ENCODE data around the gene KIF12.

DNA sequence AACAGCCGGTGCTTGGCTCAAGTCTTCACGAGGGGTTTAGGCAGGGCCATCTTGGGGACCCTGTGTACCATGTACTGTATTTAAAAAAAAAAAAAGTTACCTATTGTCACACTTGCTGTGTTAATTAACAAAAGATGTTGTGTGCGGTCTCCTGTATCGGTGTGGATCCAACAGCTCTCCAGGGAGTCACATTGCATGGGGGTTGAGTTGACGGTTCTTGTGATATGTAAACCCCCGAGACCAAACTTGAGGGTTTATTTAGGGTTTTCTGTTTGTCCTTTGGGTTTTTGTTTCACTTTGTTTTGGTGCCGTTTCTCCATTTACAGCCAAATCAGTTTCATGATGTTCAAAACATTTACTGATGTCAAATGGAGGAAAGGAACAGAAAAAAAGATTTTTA, 43.2 kb downstream of the KIF12 start:
- TF ChIP-seq, protein P1, sequence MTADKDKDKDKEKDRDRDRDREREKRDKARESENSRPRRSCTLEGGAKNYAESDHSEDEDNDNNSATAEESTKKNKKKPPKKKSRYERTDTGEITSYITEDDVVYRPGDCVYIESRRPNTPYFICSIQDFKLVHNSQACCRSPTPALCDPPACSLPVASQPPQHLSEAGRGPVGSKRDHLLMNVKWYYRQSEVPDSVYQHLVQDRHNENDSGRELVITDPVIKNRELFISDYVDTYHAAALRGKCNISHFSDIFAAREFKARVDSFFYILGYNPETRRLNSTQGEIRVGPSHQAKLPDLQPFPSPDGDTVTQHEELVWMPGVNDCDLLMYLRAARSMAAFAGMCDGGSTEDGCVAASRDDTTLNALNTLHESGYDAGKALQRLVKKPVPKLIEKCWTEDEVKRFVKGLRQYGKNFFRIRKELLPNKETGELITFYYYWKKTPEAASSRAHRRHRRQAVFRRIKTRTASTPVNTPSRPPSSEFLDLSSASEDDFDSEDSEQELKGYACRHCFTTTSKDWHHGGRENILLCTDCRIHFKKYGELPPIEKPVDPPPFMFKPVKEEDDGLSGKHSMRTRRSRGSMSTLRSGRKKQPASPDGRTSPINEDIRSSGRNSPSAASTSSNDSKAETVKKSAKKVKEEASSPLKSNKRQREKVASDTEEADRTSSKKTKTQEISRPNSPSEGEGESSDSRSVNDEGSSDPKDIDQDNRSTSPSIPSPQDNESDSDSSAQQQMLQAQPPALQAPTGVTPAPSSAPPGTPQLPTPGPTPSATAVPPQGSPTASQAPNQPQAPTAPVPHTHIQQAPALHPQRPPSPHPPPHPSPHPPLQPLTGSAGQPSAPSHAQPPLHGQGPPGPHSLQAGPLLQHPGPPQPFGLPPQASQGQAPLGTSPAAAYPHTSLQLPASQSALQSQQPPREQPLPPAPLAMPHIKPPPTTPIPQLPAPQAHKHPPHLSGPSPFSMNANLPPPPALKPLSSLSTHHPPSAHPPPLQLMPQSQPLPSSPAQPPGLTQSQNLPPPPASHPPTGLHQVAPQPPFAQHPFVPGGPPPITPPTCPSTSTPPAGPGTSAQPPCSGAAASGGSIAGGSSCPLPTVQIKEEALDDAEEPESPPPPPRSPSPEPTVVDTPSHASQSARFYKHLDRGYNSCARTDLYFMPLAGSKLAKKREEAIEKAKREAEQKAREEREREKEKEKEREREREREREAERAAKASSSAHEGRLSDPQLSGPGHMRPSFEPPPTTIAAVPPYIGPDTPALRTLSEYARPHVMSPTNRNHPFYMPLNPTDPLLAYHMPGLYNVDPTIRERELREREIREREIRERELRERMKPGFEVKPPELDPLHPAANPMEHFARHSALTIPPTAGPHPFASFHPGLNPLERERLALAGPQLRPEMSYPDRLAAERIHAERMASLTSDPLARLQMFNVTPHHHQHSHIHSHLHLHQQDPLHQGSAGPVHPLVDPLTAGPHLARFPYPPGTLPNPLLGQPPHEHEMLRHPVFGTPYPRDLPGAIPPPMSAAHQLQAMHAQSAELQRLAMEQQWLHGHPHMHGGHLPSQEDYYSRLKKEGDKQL (CRISPR knock-in tag; IDR thresholded peaks at IDR 0.05; ENCODE audit: low read depth), result no peak
- TF ChIP-seq ZNF367 (CRISPR knock-in tag; IDR thresholded peaks at IDR 0.05; ENCODE audit: borderline replicate concordance) (no peak), PTBP1 (IDR thresholded peaks at IDR 0.05; ENCODE audit: low read depth, low read length, poor library complexity, severe bottlenecking) (no peak), BHLHE40 (IDR thresholded peaks at IDR 0.05; ENCODE audit: low read length) (no peak), ZNF747 (CRISPR knock-in tag; IDR thresholded peaks at IDR 0.05; ENCODE audit: borderline replicate concordance) (no peak), FOSL1 (CRISPR knock-in tag; IDR thresholded peaks at IDR 0.05; ENCODE audit: borderline replicate concordance) (no peak), ESRRA (CRISPR knock-in tag; IDR thresholded peaks at IDR 0.05; ENCODE audit: low read depth) (no peak), KLF9 (CRISPR knock-in tag; IDR thresholded peaks at IDR 0.05; ENCODE audit: low read depth) (no peak), CBX2 (IDR thresholded peaks at IDR 0.05; ENCODE audit: low read depth, low read length) (no peak), CBX2 (CRISPR knock-in tag; IDR thresholded peaks at IDR 0.05; ENCODE audit: low read depth) (no peak), NR2F1 (CRISPR knock-in tag; IDR thresholded peaks at IDR 0.05) (no peak)
- TF ChIP-seq, protein P2, sequence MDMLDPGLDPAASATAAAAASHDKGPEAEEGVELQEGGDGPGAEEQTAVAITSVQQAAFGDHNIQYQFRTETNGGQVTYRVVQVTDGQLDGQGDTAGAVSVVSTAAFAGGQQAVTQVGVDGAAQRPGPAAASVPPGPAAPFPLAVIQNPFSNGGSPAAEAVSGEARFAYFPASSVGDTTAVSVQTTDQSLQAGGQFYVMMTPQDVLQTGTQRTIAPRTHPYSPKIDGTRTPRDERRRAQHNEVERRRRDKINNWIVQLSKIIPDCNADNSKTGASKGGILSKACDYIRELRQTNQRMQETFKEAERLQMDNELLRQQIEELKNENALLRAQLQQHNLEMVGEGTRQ (IDR thresholded peaks at IDR 0.05; ENCODE audit: low read depth, low read length), result no peak
- TF ChIP-seq, protein P2 (CRISPR knock-in tag; IDR thresholded peaks at IDR 0.05; ENCODE audit: borderline replicate concordance), result no peak
- TF ChIP-seq, protein P3, sequence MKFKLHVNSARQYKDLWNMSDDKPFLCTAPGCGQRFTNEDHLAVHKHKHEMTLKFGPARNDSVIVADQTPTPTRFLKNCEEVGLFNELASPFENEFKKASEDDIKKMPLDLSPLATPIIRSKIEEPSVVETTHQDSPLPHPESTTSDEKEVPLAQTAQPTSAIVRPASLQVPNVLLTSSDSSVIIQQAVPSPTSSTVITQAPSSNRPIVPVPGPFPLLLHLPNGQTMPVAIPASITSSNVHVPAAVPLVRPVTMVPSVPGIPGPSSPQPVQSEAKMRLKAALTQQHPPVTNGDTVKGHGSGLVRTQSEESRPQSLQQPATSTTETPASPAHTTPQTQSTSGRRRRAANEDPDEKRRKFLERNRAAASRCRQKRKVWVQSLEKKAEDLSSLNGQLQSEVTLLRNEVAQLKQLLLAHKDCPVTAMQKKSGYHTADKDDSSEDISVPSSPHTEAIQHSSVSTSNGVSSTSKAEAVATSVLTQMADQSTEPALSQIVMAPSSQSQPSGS (CRISPR knock-in tag; IDR thresholded peaks at IDR 0.05), result no peak
